K562 (cell line): ENCODE data around the gene CLK3. TPM values are rescaled to one million over a fixed set of nuclear protein-coding genes. Genes with fewer than 3 reads are reported as not detected.
A peak's percentile ranks its signal among the peaks of the same experiment; 100 is the strongest.

Experiments used
- ATF7 ChIP-seq: fragments of 450-650 bp; IDR thresholded peaks from 2 replicates; pipeline ENCODE4 v1.7.1; 2014; ENCODE audit warnings: mild to moderate bottlenecking, moderate library complexity
- ETV6 ChIP-seq, 3 experiments: fragments of 150-350 bp in 1 of 3; sonication (generic) in 1 of 3; formaldehyde crosslinking in 1 of 3; IDR thresholded peaks; 2 replicates each; pipeline versions ENCODE4 v1.6.1 to v1.8.0; 2014 to 2022; ENCODE audit warnings: borderline replicate concordance in 2 of 3, low read depth in 2 of 3, antibody characterized with exemption in 1 of 3, low read length in 1 of 3, mild to moderate bottlenecking in 1 of 3, missing genetic modification reagents in 1 of 3
- FOS ChIP-seq: IDR thresholded peaks from 3 replicates; pipeline ENCODE4 v1.6.1; 2011; ENCODE audit not compliant: insufficient read length; ENCODE audit errors: extremely low read depth
- KDM4B ChIP-seq, 2 experiments: fragments of 450-650 bp in 1 of 2; sonication (generic) in 1 of 2; IDR thresholded peaks; 2 replicates each; pipeline ENCODE4 v1.6.1; 2016 to 2017; ENCODE audit warnings: borderline replicate concordance in 2 of 2, antibody characterized with exemption in 1 of 2, low read depth in 1 of 2, mild to moderate bottlenecking in 1 of 2
- MAFK ChIP-seq: IDR thresholded peaks from 2 replicates; pipeline ENCODE4 v1.6.1; 2011; ENCODE audit warnings: low read length, improper control_type of control experiment
- NEUROD1 ChIP-seq: fragments of 150-350 bp; IDR thresholded peaks from 2 replicates; pipeline ENCODE4 v1.6.1; 2014; ENCODE audit warnings: borderline replicate concordance, low read length, low read depth; ENCODE audit not compliant: partially characterized antibody
- OTX1 ChIP-seq: fragments of 450-650 bp; formaldehyde crosslinking; IDR thresholded peaks from 2 replicates; pipeline ENCODE4 v1.4.0; 2022; ENCODE audit warnings: mild to moderate bottlenecking
- PML ChIP-seq: IDR thresholded peaks from 2 replicates; pipeline ENCODE4 v1.6.1; 2012; ENCODE audit warnings: low read length, inconsistent platforms
- PRPF4 ChIP-seq: fragments of 200-400 bp; formaldehyde crosslinking; IDR thresholded peaks from one replicate; pipeline ENCODE4 v1.6.1; 2017; ENCODE audit warnings: low read length, low read depth, mild to moderate bottlenecking; ENCODE audit not compliant: insufficient read depth, poor library complexity, severe bottlenecking
- RBM39 ChIP-seq: fragments of 200-400 bp; formaldehyde crosslinking; optimal IDR thresholded peaks from 2 replicates; pipeline ENCODE3; 2018; ENCODE audit warnings: low read depth, low read length
- SOX6 ChIP-seq: fragments of 450-650 bp; IDR thresholded peaks from 2 replicates; pipeline ENCODE4 v1.6.1; 2014; ENCODE audit warnings: mild to moderate bottlenecking
- SP1 ChIP-seq: sonication (generic); formaldehyde crosslinking; IDR thresholded peaks from 2 replicates; pipeline ENCODE4 v1.8.1; 2022; ENCODE audit warnings: mild to moderate bottlenecking, missing genetic modification reagents
- SRSF3 ChIP-seq: fragments of 200-400 bp; formaldehyde crosslinking; IDR thresholded peaks from 2 replicates; pipeline ENCODE4 v1.6.1; 2016; ENCODE audit warnings: mild to moderate bottlenecking, low read length, moderate library complexity; ENCODE audit not compliant: insufficient read depth
- STAT6 ChIP-seq: sonication (generic); formaldehyde crosslinking; IDR thresholded peaks from 2 replicates; pipeline ENCODE4 v1.8.1; 2023; ENCODE audit warnings: mild to moderate bottlenecking, missing genetic modification reagents
- U2AF1 ChIP-seq: fragments of 200-400 bp; formaldehyde crosslinking; optimal IDR thresholded peaks from 2 replicates; pipeline ENCODE3; 2017; ENCODE audit warnings: mild to moderate bottlenecking, low read depth, low read length, moderate library complexity
- UBTF ChIP-seq, 2 experiments: IDR thresholded peaks; 2 replicates each; pipeline ENCODE4 v1.6.1; 2012; ENCODE audit warnings: improper control_type of control experiment in 2 of 2, low read depth in 2 of 2, low read length in 2 of 2, borderline replicate concordance in 1 of 2
- ZFPM2 ChIP-seq: fragments of 250-450 bp; sonication (Bioruptor Pico); IDR thresholded peaks from 2 replicates; pipeline ENCODE4 v1.5.1; 2022; ENCODE audit warnings: mild to moderate bottlenecking
- ZNF253 ChIP-seq: fragments of 250-450 bp; sonication (Bioruptor Pico); conservative IDR thresholded peaks from 2 replicates; pipeline ENCODE4 v1.6.1; 2021; ENCODE audit warnings: mild to moderate bottlenecking
- ZNF280B ChIP-seq: fragments of 250-450 bp; sonication (Bioruptor Pico); IDR thresholded peaks from 2 replicates; pipeline ENCODE4 v1.5.1; 2021; ENCODE audit warnings: mild to moderate bottlenecking
- ZNF644 ChIP-seq: fragments of 200-800 bp; sonication (Bioruptor generic); IDR thresholded peaks from 2 replicates; pipeline ENCODE4 v1.6.1; 2016; ENCODE audit warnings: low read depth, missing genetic modification characterization, missing compliant biosample characterization
- polyA plus RNA-seq, 8 experiments: library from polyadenylated mRNA; depleted of rRNA in 4 of 8; stranded (reverse) in 5 of 8; unstranded in 3 of 8; fragments of >200 nt; fragmentation: Nextera tagmentation in 2 of 8; fragmentation: Illumina TruSeq in 1 of 8; extraction: Ambion mirVana in 2 of 8; extraction: Trizol in 1 of 8; gene quantifications; 2 replicates each; pipeline versions ENCODE4 v1.2.1 to v1.2.3, GENCODE V29; 2011 to 2014; ENCODE audit warnings: inconsistent platforms in 1 of 8, missing spikeins in 1 of 8
- total RNA-seq, 7 experiments: library from RNA; depleted of rRNA in 6 of 7; stranded (reverse); fragments of >200 nt in 6 of 7; fragmentation: Illumina TruSeq in 2 of 7; extraction: Trizol in 2 of 7; gene quantifications; 2 replicates each; pipeline versions ENCODE4 v1.2.1 to v1.2.3, GENCODE V29; 2011 to 2021; ENCODE audit warnings: low replicate concordance in 1 of 7

Gene CLK3
- total and polyA plus RNA-seq, 9 of the 15 experiments (the other 6 are each of a cell fraction or from before 2014, with no cell fraction given), result 1.2 to 95.2 (median 51.7) TPM

DNA sequence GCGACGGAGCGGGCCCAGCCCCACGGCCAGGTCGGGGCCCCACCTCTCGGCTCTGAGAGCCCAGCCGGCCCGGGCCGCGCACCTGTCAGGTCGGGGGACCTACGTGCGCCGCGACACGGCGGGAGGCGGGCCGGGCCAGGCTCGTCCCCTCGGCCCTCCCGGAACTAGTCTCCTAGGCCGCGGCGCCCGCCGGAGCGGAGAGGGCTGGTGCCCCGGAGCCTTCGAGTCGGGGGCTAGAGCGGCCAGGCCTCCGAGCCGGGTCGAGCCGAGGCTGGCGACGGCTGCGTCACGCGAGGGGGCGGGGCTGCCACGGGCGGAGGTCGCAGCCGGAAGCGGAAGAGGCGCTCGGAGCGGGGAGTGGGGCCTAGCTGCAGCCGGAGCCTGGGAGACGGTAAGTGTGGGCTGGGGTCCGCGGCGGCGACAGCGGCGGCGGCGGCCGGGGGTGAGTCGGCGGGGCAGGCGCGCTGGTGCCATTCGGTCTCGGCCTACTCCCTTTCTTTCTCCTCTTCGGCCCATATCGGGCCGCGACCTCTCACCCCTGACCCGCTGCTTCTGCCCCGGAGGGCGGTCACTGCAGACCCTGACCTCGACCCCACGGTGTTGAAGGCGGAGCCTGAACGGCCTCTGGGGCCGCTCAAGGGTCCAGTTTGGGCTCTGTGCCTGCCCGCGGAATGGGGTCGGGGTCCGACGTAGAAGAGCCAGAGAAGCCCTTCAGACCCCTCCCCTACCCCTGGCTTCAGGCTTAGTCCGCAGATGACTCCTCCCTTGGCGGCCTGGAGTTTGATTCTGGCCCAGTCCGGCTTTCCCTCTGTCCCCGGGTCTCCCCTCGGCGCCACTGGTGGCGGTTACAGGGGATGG lies at the start of gene CLK3 (continued):
- TF ChIP-seq SP1 (peak; percentile 77; the same call in 1 of the 2 replicates), ZNF280B (CRISPR knock-in tag) (no peak), MAFK (no peak), ZNF253 (CRISPR knock-in tag) (no peak), PRPF4 (no peak), ZFPM2 (CRISPR knock-in tag) (no peak), ETV6 (IDR thresholded peaks at IDR 0.05; ENCODE audit: borderline replicate concordance in 1 of 2, low read depth in 2 of 2, low read length in 1 of 2) (peak in 1 of 2 experiments; percentile 65; a peak in 1 of 4 replicates), ETV6 (CRISPR knock-in tag; IDR thresholded peaks at IDR 0.05; ENCODE audit: borderline replicate concordance) (no peak), STAT6 (CRISPR knock-in tag) (peak; percentile 21; the same call in 1 of the 2 replicates), ZNF644 (no peak), FOS (no peak), ATF7 (peak; percentile 90), SRSF3 (no peak), KDM4B (IDR thresholded peaks at IDR 0.05; ENCODE audit: borderline replicate concordance in 2 of 2, low read depth in 1 of 2) (peak in 1 of 2 experiments; percentile 86; a peak in 2 of 4 replicates), U2AF1 (peak; percentile 93), SOX6 (peak; percentile 66), PML (0 out of 2 replicates have a peak, but pooled peaks have one; percentile 21), NEUROD1 (peak; percentile 61), UBTF (IDR thresholded peaks at IDR 0.05; ENCODE audit: borderline replicate concordance in 1 of 2, low read depth in 2 of 2, low read length in 2 of 2) (peak; percentile 80 to 86; a peak in 3 of 4 replicates), OTX1 (0 out of 2 replicates have a peak, but pooled peaks have one; percentile 4), RBM39 (no peak)
